ENCODE data around the gene OR2V1.

- TF ChIP-seq POLR2A (IDR thresholded peaks at IDR 0.05) (no peak), CTCF (IDR thresholded peaks at IDR 0.05) (no peak)
Observed at GRCh38 chr5:181092428-181092827, 38.5 kb downstream of the OR2V1 start.
